ENCODE measurements around the gene TTC23.
"Not testable (repeated sequence)": the region's sequence is repeated elsewhere in the genome, so short reads cannot be mapped to it uniquely, and the experiment has no call there.

The TTC23 gene

GRCh38 chr15:99248000-99248715, 1.2 kb downstream of the TTC23 start:
- peak in 1 of 2 donors; percentile 5 for DNase-seq

GRCh38 chr15:99247062-99247461, 2.3 kb downstream of the TTC23 start:
- no peak for DNase-seq

GRCh38 chr15:99244306-99244705, 5.1 kb downstream of the TTC23 start:
- DNase-seq = no peak

GRCh38 chr15:99241752-99242151, 7.6 kb downstream of the TTC23 start:
- no peak for DNase-seq

GRCh38 chr15:99239545-99240198, 9.7 kb downstream of the TTC23 start:
- no peak for DNase-seq

GRCh38 chr15:99238849-99239248, 10.5 kb downstream of the TTC23 start:
- DNase-seq = no peak

- DNase-seq = not testable (repeated sequence)
These were observed 15.2 kb downstream of the TTC23 start for GRCh38 chr15:99234160-99234559.

- DNase-seq = no peak
These were observed 16.6 kb downstream of the TTC23 start for GRCh38 chr15:99232740-99233139.

GRCh38 chr15:99230867-99231266, 18.5 kb downstream of the TTC23 start:
- DNase-seq = no peak

GRCh38 chr15:99228120-99228770, 21.1 kb downstream of the TTC23 start:
- no peak for DNase-seq

GRCh38 chr15:99226802-99227201, 22.6 kb downstream of the TTC23 start:
- no peak for DNase-seq

GRCh38 chr15:99224372-99225214, 24.8 kb downstream of the TTC23 start:
- DNase-seq = no peak

GRCh38 chr15:99213187-99213811, 36.1 kb downstream of the TTC23 start:
- DNase-seq = no peak

- DNase-seq = no peak
These were observed 37.0 kb downstream of the TTC23 start for GRCh38 chr15:99212406-99212805.

- DNase-seq = no peak
These were observed 37.5 kb downstream of the TTC23 start for GRCh38 chr15:99211926-99212325.

GRCh38 chr15:99210334-99210733, 39.0 kb downstream of the TTC23 start:
- DNase-seq = no peak

- DNase-seq = no peak
These were observed 40.1 kb downstream of the TTC23 start for GRCh38 chr15:99209326-99209725.

GRCh38 chr15:99207672-99208071, 41.7 kb downstream of the TTC23 start:
- DNase-seq = no peak

- DNase-seq = no peak
These were observed 47.2 kb downstream of the TTC23 start for GRCh38 chr15:99202176-99202552.

- DNase-seq = no peak
These were observed 47.8 kb downstream of the TTC23 start for GRCh38 chr15:99201408-99202175.

- DNase-seq = no peak
These were observed 51.5 kb downstream of the TTC23 start for GRCh38 chr15:99197856-99198255.

- DNase-seq = not testable (repeated sequence)
These were observed 57.2 kb downstream of the TTC23 start for GRCh38 chr15:99192181-99192580.

Data from bone marrow (tissue), 2 donors.